CD4-positive, alpha-beta T cell (primary cell): ENCODE data around the gene SLC6A18. TPM values are rescaled to one million over a fixed set of nuclear protein-coding genes. Genes with fewer than 3 reads are reported as not detected.

Source experiments
- ATAC-seq: fragments of 200-7000 bp; cut with Tn5 transposase; one replicate; pipeline ENCODE4 v1.10.0; 2022; ENCODE audit warnings: mild to moderate bottlenecking; ENCODE audit not compliant: poor library complexity
- CTCF ChIA-PET: fragments of 350-600 bp; sonication (Branson Sonifier 250); formaldehyde crosslinking; loops from one replicate; lab custom pipeline; 2021; ENCODE audit warnings: antibody characterized with exemption, inconsistent platforms; lab: Charles Lee
- POLR2A ChIA-PET: fragments of 350-600 bp; sonication (Branson Sonifier 250); formaldehyde crosslinking; loops from one replicate; lab custom pipeline; 2021; ENCODE audit warnings: antibody characterized with exemption, inconsistent platforms; lab: Charles Lee
- DNase-seq, 14 experiments: peaks; one replicate each; pipeline ENCODE4 v3.0.0-alpha.2; 2013 to 2020; ENCODE audit warnings: mixed read lengths in 2 of 14
- H3K27ac ChIP-seq, 2 donors: one replicate each; pipeline versions ENCODE4 v1.5.1 to v1.7.0; 2013; ENCODE audit warnings: low read length in 2 of 2, low read depth in 1 of 2, mild to moderate bottlenecking in 1 of 2
- H3K27me3 ChIP-seq, 2 experiments: 1 replicate in 1 of 2; 2 replicates in 1 of 2; pipeline versions ENCODE4 v1.6.1 to v1.7.0; 2013; ENCODE audit warnings: low read length in 2 of 2, control low read depth in 1 of 2, mild to moderate bottlenecking in 1 of 2, moderate library complexity in 1 of 2; ENCODE audit not compliant: insufficient read depth in 2 of 2, control insufficient read depth in 1 of 2
- H3K36me3 ChIP-seq: one replicate; pipeline ENCODE4 v1.6.1; 2013; ENCODE audit warnings: low read length, control low read depth; ENCODE audit not compliant: insufficient read depth
- H3K4me1 ChIP-seq: one replicate; pipeline ENCODE4 v1.6.1; 2013; ENCODE audit warnings: low read length, control low read depth; ENCODE audit not compliant: insufficient read depth
- H3K4me3 ChIP-seq: one replicate; pipeline ENCODE4 v1.5.1; 2013; ENCODE audit warnings: mild to moderate bottlenecking, low read length, moderate library complexity
- H3K9me3 ChIP-seq, 2 experiments: 1 replicate in 1 of 2; 2 replicates in 1 of 2; pipeline versions ENCODE4 v1.6.1 to v1.7.0; 2013; ENCODE audit warnings: low read length in 2 of 2, mild to moderate bottlenecking in 2 of 2, control low read depth in 1 of 2, moderate library complexity in 1 of 2; ENCODE audit not compliant: control insufficient read depth in 1 of 2, insufficient read depth in 1 of 2
- H3K27ac Mint-ChIP-seq: one replicate; pipeline ENCODE4 v1.8.0; 2020; ENCODE audit warnings: mixed read lengths
- H3K27me3 Mint-ChIP-seq: one replicate; pipeline ENCODE4 v1.8.0; 2021; ENCODE audit warnings: mixed read lengths
- H3K36me3 Mint-ChIP-seq: one replicate; pipeline ENCODE4 v1.8.0; 2021; ENCODE audit warnings: low read depth, mixed read lengths
- H3K4me1 Mint-ChIP-seq: one replicate; pipeline ENCODE4 v1.8.0; 2021; ENCODE audit warnings: low read depth, mixed read lengths
- H3K4me3 Mint-ChIP-seq: one replicate; pipeline ENCODE4 v1.8.0; 2020; ENCODE audit warnings: mild to moderate bottlenecking, mixed read lengths
- H3K9me3 Mint-ChIP-seq: one replicate; pipeline ENCODE4 v1.8.0; 2020; ENCODE audit warnings: mixed read lengths
- CTCF ChIP-seq: fragments of 200-600 bp; IDR thresholded peaks from one replicate; pipeline ENCODE4 v1.8.0; 2022; ENCODE audit warnings: antibody characterized with exemption, mild to moderate bottlenecking
- intact Hi-C, 2 experiments: fragments of 100-400 bp; cut with DNase I in 1 of 2; cut with micrococcal nuclease in 1 of 2; formaldehyde crosslinking; loops; one replicate each; pipeline versions ENCODE4 v1.15.1 to v1.9.0; 2023 to 2025; cut with DNase I, micrococcal nuclease
- total RNA-seq, 174 experiments: library from RNA in 2 of 174; stranded (reverse) in 2 of 174; gene quantifications; one replicate each; pipeline ENCODE4 v1.2.3 and lab custom pipeline; 2021 to 2026

The SLC6A18 gene
- total RNA-seq, 2 experiments from 2014 or later: not detected

GRCh38 chr5:1256776-1257175 lies 31.6 kb downstream of the SLC6A18 start:
- no peak overlapping the region for H3K4me3 ChIP-seq
- Mint-ChIP-seq H3K27me3 (no peaks in the 10 kb centered on the region), H3K4me3 (no peak overlapping the region), H3K4me1 (peaks cover 21% of the 10 kb centered on the region), H3K36me3 (no peaks in the 10 kb centered on the region), H3K27ac (no peak overlapping the region), H3K9me3 (no peaks in the 10 kb centered on the region)
- TF ChIP-seq CTCF: no peak
- CTCF ChIA-PET: no interaction called here
- H3K9me3 ChIP-seq: no peaks in the 10 kb centered on the region
- H3K27me3 ChIP-seq: no peaks in the 10 kb centered on the region
- H3K27ac ChIP-seq: no peak overlapping the region
- H3K36me3 ChIP-seq: no peaks in the 10 kb centered on the region
- no peak for ATAC-seq
- intact Hi-C loops: loop anchor here (10.0 kb wide), 2 partner anchors 58 to 128 kb away; no protein-coding TSS in a partner anchor
- POLR2A ChIA-PET: no interaction called here
- peaks cover 23% of the 10 kb centered on the region for H3K4me1 ChIP-seq
- no peak for DNase-seq

- Histone ChIP-seq H3K9me3 (no peaks in the 10 kb centered on the region), H3K4me3 (no peak overlapping the region), H3K4me1 (peaks cover 23% of the 10 kb centered on the region), H3K27me3 (no peaks in the 10 kb centered on the region), H3K36me3 (no peaks in the 10 kb centered on the region), H3K27ac (no peak overlapping the region)
- ATAC-seq (no peak), DNase-seq (no peak)
- H3K27ac Mint-ChIP-seq: no peak overlapping the region
- no peak overlapping the region for H3K4me3 Mint-ChIP-seq
- no peaks in the 10 kb centered on the region for H3K27me3 Mint-ChIP-seq
- intact Hi-C loops: loop anchor here (10.0 kb wide), 2 partner anchors 57 to 127 kb away; no protein-coding TSS in a partner anchor
- peaks cover 17% of the 10 kb centered on the region for H3K4me1 Mint-ChIP-seq
- ChIA-PET CTCF (no interaction called here), POLR2A (no interaction called here)
- TF ChIP-seq CTCF: no peak
- no peaks in the 10 kb centered on the region for H3K9me3 Mint-ChIP-seq
- H3K36me3 Mint-ChIP-seq: no peaks in the 10 kb centered on the region
These were observed 32.2 kb downstream of the SLC6A18 start for GRCh38 chr5:1257363-1257762.

- POLR2A ChIA-PET: no interaction called here
- TF ChIP-seq CTCF: no peak
- intact Hi-C loops: loop anchor here (10.0 kb wide), 2 partner anchors 57 to 127 kb away; no protein-coding TSS in a partner anchor
These were observed 32.7 kb downstream of the SLC6A18 start for GRCh38 chr5:1257841-1258240.

More at GRCh38 chr5:1257841-1258240, 32.7 kb downstream of the SLC6A18 start:
- no peaks in the 10 kb centered on the region for H3K27me3 Mint-ChIP-seq
- Histone ChIP-seq H3K36me3 (no peaks in the 10 kb centered on the region), H3K4me1 (peaks cover 23% of the 10 kb centered on the region), H3K4me3 (no peak overlapping the region), H3K27me3 (no peaks in the 10 kb centered on the region), H3K27ac (no peak overlapping the region), H3K9me3 (peaks cover 0 to 2% of the 10 kb centered on the region in 2 experiments)
- CTCF ChIA-PET: no interaction called here
- H3K36me3 Mint-ChIP-seq: no peaks in the 10 kb centered on the region
- H3K27ac Mint-ChIP-seq: no peak overlapping the region
- H3K4me3 Mint-ChIP-seq: no peak overlapping the region
- H3K9me3 Mint-ChIP-seq: no peaks in the 10 kb centered on the region
- no peak for ATAC-seq
- DNase-seq: no peak
- peaks cover 17% of the 10 kb centered on the region for H3K4me1 Mint-ChIP-seq
